SK-N-MC (cell line): ENCODE data around the gene CRAMP1.

ENCODE experiments used
- EZH2 ChIP-seq: fragments of 200-600 bp; sonication (generic); IDR thresholded peaks from one replicate; pipeline ENCODE4 v1.6.1; 2017; ENCODE audit warnings: antibody characterized with exemption
- FOXP2 ChIP-seq: optimal IDR thresholded peaks from 2 replicates; pipeline ENCODE3; 2011; ENCODE audit warnings: mild to moderate bottlenecking, moderate library complexity; ENCODE audit not compliant: insufficient read depth; ENCODE audit errors: extremely low read length, control extremely low read depth
- POLR2AphosphoS5 ChIP-seq: IDR thresholded peaks from 2 replicates; pipeline ENCODE4 v1.6.1; 2012; ENCODE audit warnings: mild to moderate bottlenecking, low read depth, low read length, borderline replicate concordance

GRCh38 chr16:1712791-1713261, 100.7 kb downstream of the CRAMP1 start:
- TF ChIP-seq POLR2AphosphoS5 = no peak
- no peak for TF ChIP-seq EZH2
- no peak for TF ChIP-seq FOXP2
